Dendritic cell treated with granulocyte-macrophage colony-stimulating factor and Interleukin-4, amounts not matched to agents 40 ng/mL and 50 ng/mL, for 4 days (primary cell): ENCODE data around the gene CHPF.

Source experiments
- H3K27ac Mint-ChIP-seq: one replicate; pipeline ENCODE4 v1.8.0; 2022; ENCODE audit warnings: mild to moderate bottlenecking, mixed read lengths
- H3K27me3 Mint-ChIP-seq: one replicate; pipeline ENCODE4 v1.8.0; 2022; ENCODE audit warnings: mild to moderate bottlenecking, mixed read lengths
- H3K36me3 Mint-ChIP-seq: one replicate; pipeline ENCODE4 v1.8.0; 2022; ENCODE audit warnings: low read depth, mixed read lengths
- H3K4me1 Mint-ChIP-seq: one replicate; pipeline ENCODE4 v1.8.0; 2022; ENCODE audit warnings: low read depth, mixed read lengths
- H3K4me3 Mint-ChIP-seq: one replicate; pipeline ENCODE4 v1.8.0; 2022; ENCODE audit warnings: mild to moderate bottlenecking, moderate library complexity, mixed read lengths
- H3K9me3 Mint-ChIP-seq: one replicate; pipeline ENCODE4 v1.8.0; 2022; ENCODE audit warnings: mixed read lengths
- intact Hi-C: fragments of 100-400 bp; cut with micrococcal nuclease; formaldehyde crosslinking; loops from one replicate; pipeline ENCODE4 v1.15.0; 2022

Gene CHPF

DNA sequence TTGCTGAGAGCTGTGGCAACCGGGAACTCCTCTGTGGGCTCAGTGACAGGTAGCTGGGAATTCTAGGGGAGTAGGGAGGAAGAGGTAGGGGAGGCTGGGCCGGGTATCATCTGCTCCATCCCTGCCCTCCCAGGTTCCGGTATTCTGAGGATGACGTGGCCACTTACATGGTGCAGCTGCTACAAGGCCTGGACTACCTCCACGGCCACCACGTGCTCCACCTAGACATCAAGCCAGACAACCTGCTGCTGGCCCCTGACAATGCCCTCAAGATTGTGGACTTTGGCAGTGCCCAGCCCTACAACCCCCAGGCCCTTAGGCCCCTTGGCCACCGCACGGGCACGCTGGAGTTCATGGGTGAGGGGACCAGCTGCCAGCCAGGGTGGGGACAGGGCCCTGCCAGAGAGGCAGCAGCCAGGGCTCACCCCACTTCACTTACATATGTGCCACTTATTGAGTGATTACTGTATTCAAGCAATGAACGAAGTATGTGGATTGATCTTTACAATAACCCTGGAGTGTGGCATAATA is 52.9 kb downstream of the CHPF start:
- H3K27me3 Mint-ChIP-seq, result peaks cover 87% of the 10 kb centered on the region
- intact Hi-C loops, result no loop called here
- no peak overlapping the region for H3K4me3 Mint-ChIP-seq

GRCh38 chr2:219490186-219490585 is 53.4 kb downstream of the CHPF start:
- Mint-ChIP-seq H3K4me1 (no peaks in the 10 kb centered on the region), H3K27ac (no peak overlapping the region), H3K36me3 (no peaks in the 10 kb centered on the region), H3K27me3 (peaks cover 87% of the 10 kb centered on the region), H3K9me3 (no peaks in the 10 kb centered on the region), H3K4me3 (no peak overlapping the region)
- intact Hi-C loops, result no loop called here

More for the DNA sequence above, 52.9 kb downstream of the CHPF start:
- H3K36me3 Mint-ChIP-seq, result no peaks in the 10 kb centered on the region
- no peak overlapping the region for H3K27ac Mint-ChIP-seq
- H3K4me1 Mint-ChIP-seq, result no peaks in the 10 kb centered on the region
- no peaks in the 10 kb centered on the region for H3K9me3 Mint-ChIP-seq

- Mint-ChIP-seq H3K27me3 (peaks cover 85% of the 10 kb centered on the region), H3K9me3 (no peaks in the 10 kb centered on the region), H3K36me3 (no peaks in the 10 kb centered on the region), H3K4me1 (peaks cover 2% of the 10 kb centered on the region), H3K4me3 (no peak overlapping the region), H3K27ac (no peak overlapping the region)
- intact Hi-C loops, result no loop called here
Observed at GRCh38 chr2:219489315-219489714, 54.3 kb downstream of the CHPF start.
